Left kidney (tissue), 2 donors: Measurements from ENCODE around the gene VPS37D. TPM values are rescaled to one million over a fixed set of nuclear protein-coding genes. Genes with fewer than 3 reads are reported as not detected.
"Not testable (repeated sequence)": the region's sequence is repeated elsewhere in the genome, so short reads cannot be mapped to it uniquely, and the experiment has no call there.

ENCODE experiments used
- DNase-seq: peaks from one replicate; pipeline ENCODE4 v3.0.0-alpha.2; 2013
- polyA plus RNA-seq: library from polyadenylated mRNA; unstranded; fragments of 120-200 nt; gene quantifications from one replicate; pipeline ENCODE4 v1.2.1, GENCODE V29; 2013; ENCODE audit not compliant: insufficient read length

The VPS37D gene
- polyA plus RNA-seq, 1 donor, result 9.4 TPM

- no peak for DNase-seq
Measured at GRCh38 chr7:73704640-73705550, 37.3 kb downstream of the VPS37D start.

- DNase-seq, result no peak
Measured at GRCh38 chr7:73705551-73705920, 37.9 kb downstream of the VPS37D start.

- DNase-seq, result no peak
Measured at GRCh38 chr7:73706126-73707044, 38.8 kb downstream of the VPS37D start.

GRCh38 chr7:73707045-73707631, 39.5 kb downstream of the VPS37D start:
- no peak for DNase-seq

- DNase-seq, result no peak
Measured at GRCh38 chr7:73708961-73709549, 41.4 kb downstream of the VPS37D start.

- DNase-seq, result no peak
Measured at GRCh38 chr7:73712773-73713172, 45.1 kb downstream of the VPS37D start.

GRCh38 chr7:73713319-73713718, 45.7 kb downstream of the VPS37D start:
- not testable (repeated sequence) for DNase-seq

- no peak for DNase-seq
Measured at GRCh38 chr7:73715648-73716317, 48.2 kb downstream of the VPS37D start.

GRCh38 chr7:73716318-73716890, 48.8 kb downstream of the VPS37D start:
- DNase-seq, result no peak

GRCh38 chr7:73717025-73717807, 49.6 kb downstream of the VPS37D start:
- no peak for DNase-seq

- no peak for DNase-seq
Measured at GRCh38 chr7:73717991-73718405, 50.4 kb downstream of the VPS37D start.

GRCh38 chr7:73718438-73718881, 50.8 kb downstream of the VPS37D start:
- DNase-seq, result no peak

GRCh38 chr7:73718905-73719805, 51.5 kb downstream of the VPS37D start, which contains the start of gene STX1A:
Gene STX1A, minus strand, starts transcription at chr7:73719669. Its CDS starts 38 bp downstream, at chr7:73719631.
- DNase-seq, result peak; percentile 58

GRCh38 chr7:73719806-73720169, 52.2 kb downstream of the VPS37D start:
- DNase-seq, result no peak

GRCh38 chr7:73720443-73720842, 52.8 kb downstream of the VPS37D start:
- DNase-seq, result not testable (repeated sequence)

- DNase-seq, result no peak
Measured at GRCh38 chr7:73721377-73721817, 53.8 kb downstream of the VPS37D start.
